Skin of body (tissue), 2 donors: ENCODE results near the gene POLR1H. TPM values are rescaled to one million over a fixed set of nuclear protein-coding genes. Genes with fewer than 3 reads are reported as not detected.
"Not testable (repeated sequence)": the region's sequence is repeated elsewhere in the genome, so short reads cannot be mapped to it uniquely, and the experiment has no call there.

Experiments
- DNase-seq: peaks from one replicate; lab custom pipeline; 2025; lab: John Stamatoyannopoulos, UW
- total RNA-seq: library from RNA; depleted of rRNA; stranded (reverse); fragments of >200 nt; gene quantifications from one replicate; pipeline ENCODE4 v1.2.3, GENCODE V29; 2014

POLR1H gene, protein sequence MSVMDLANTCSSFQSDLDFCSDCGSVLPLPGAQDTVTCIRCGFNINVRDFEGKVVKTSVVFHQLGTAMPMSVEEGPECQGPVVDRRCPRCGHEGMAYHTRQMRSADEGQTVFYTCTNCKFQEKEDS
- total RNA-seq, result 22.1 TPM

- peak; percentile 95 for DNase-seq
Observed at GRCh38 chr6:30061092-30061857, at the start of gene POLR1H. POLR1H (plus strand) TSS chr6:30061265; CDS start chr6:30061525, 260 bp downstream.

DNA sequence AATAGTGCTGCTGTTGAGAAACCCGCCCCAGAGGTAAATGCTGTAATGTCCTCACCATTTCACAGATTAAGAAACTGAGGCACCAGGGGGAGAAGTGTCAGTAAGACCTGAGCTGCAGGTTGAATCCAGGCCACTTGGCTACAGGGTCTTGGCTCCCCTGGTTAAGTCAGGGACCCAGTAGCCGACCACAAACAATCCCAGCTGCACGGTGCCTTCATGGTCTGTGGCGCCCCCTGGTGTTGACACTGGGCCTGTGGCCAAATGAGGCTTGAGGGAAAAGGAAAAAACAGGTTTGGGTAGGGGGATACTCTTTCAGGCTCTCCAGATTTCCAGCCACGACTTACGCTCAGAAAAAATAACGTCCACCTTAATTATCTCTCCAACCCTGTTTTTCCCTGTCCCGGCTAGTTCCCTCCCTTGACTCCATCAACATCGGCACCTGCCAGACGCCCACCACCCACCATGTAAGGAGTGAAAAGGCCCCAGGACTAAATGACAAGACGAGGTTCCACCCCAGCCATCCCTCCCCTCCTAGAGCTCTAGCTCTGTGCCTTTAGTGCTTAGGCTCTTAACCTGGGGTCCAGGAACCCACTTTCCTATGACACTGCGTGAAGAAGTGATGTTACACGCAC is 47.7 kb upstream of the POLR1H start:
- no peak for DNase-seq

DNA sequence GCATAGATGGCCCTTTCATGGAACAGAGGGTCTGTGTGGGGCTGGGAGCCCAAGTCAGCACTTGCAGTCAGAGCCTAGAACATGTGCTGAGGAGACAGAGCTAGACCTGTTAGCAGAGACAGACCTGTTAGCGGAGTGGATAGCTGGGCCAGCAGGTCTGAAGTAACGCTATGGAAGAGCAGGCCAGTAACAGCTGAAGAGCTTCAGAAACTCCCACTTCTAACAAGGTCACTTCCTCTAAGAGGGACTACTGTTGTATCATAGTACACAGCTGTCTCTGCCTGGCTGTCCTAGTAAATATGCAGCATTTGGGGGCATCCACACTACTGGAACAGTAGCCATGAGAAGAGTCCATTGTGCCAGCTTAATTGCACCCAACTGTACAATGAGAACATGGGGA is 41.2 kb upstream of the POLR1H start:
- DNase-seq, result no peak

- no peak for DNase-seq
Observed at GRCh38 chr6:30020626-30021025, 40.4 kb upstream of the POLR1H start.

DNA sequence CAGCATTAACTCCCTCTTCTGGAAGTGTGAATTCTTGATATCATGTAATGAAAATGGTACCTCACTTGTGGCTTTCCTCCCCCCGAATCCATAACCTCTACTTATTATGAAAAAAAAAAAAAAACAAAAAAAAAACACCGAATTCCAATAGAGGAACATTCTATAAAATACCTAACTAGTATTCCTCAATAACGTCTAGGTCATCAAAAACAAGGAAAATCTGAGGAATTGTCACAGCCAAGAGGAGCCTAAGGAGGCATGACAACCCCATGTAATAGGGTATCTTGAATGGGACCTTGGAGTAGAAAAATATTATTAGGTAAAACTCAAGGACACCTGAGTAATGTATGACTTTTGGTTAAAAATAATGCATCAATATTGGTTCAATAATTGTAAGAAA is 38.9 kb upstream of the POLR1H start:
- DNase-seq, result no peak

- not testable (repeated sequence) for DNase-seq
Observed at GRCh38 chr6:30022712-30023111, 38.4 kb upstream of the POLR1H start.

- DNase-seq, result no peak
Observed at GRCh38 chr6:30025186-30025585, 35.9 kb upstream of the POLR1H start.

- no peak for DNase-seq
Observed at GRCh38 chr6:30029588-30029987, 31.5 kb upstream of the POLR1H start.

GRCh38 chr6:30031381-30031780 is 29.7 kb upstream of the POLR1H start:
- DNase-seq, result no peak

DNA sequence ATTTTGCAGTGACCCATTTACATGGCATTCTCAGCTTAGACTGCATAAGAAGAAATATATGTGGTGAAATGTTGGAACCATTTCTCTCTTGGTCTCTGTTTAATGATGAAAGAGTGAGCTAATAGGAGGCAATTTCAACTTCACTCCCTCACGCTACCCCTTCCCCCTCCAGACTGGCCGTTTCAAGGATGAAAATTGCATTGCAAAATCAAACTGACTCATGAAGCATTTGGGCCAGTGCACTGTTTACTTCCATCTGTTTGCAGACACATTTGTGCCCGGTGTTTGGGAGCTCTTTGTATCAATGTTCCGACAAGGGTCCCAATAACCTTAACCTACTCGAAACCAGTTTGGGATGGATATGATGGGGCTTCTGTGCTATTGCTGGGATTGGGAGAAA is 27.6 kb upstream of the POLR1H start:
- DNase-seq, result not testable (repeated sequence)

GRCh38 chr6:30035784-30036183 is 25.3 kb upstream of the POLR1H start:
- no peak for DNase-seq

GRCh38 chr6:30037182-30037788 is 23.8 kb upstream of the POLR1H start:
- no peak for DNase-seq

- no peak for DNase-seq
Observed at GRCh38 chr6:30041221-30041620, 19.8 kb upstream of the POLR1H start.

- DNase-seq, result no peak
Observed at GRCh38 chr6:30041821-30042220, 19.2 kb upstream of the POLR1H start.

DNA sequence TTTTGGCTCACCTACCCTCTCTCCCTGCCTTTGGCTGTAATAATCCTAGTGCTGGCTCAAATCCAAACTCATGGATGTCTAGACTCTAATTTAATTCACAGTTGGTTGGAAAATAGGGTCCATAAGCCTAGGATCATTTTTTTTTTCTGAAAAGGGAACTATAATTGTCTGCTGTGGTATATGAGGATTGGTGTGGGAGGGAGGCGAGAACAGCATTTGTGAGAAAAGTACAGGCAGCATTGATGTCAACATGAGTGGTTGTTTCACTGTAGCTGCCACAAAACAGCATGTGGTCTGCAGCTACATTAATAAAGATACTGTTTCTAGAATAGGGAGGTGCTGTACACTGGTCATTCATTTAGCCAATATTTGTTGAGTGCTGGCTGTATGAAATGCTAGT is 18.6 kb upstream of the POLR1H start:
- DNase-seq, result no peak

- DNase-seq, result no peak
Observed at GRCh38 chr6:30042914-30043313, 18.2 kb upstream of the POLR1H start.

DNA sequence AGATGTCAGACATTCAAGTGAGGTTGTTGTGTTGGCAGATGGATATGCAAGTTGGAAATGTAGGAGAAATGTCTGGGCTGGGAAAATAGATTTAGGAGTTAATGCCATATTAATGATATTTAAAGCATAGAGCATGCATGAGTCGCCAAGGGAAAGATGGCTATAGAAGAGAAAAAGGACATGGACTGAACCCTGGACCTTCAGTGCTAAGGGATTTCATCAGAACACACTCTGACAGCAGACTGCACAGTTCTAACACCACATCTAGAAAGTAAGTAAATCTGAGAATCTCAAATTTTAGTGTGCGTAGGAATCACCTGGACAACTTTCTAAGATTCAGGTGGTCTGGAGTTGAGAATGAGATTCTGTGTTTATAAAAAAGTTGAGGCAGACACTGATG is 17.3 kb upstream of the POLR1H start:
- no peak for DNase-seq

DNA sequence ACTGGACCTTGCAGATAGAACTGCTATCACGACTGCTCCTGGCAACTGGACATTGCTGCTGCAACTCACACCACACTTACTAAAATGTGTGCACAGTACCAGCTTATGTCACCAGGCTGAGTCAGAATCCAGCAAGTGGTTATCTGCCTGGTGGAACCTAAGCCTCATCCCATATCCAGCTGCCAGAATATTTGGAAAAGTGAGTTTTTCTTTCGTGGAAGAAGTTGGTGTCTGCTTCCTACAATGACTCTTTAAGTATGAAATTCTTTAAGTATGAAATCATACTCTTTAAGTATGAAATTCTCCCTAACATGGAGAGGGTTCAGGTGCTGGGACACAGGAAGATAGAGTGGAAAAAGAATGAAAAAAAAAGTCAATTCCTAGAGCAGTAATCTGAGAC is 16.4 kb upstream of the POLR1H start:
- DNase-seq, result no peak

DNA sequence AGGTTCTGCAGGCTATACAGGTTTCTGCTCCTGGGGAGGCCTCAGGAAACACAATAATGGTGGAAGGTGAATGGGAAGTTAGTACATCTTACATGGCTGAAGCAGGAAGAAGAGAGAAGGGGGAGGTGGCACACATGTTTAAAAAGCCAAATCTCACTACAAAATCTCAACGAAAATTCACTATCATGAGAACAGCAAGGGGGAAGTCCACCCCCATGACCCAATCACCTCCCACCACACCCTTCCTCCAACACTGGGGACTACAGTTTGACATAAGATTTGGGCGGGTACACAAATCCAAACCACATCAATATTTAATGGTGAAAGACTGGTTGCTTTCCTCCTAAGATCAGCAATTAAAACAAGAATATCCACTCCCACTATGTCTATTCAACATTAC is 13.8 kb upstream of the POLR1H start:
- DNase-seq, result no peak

DNA sequence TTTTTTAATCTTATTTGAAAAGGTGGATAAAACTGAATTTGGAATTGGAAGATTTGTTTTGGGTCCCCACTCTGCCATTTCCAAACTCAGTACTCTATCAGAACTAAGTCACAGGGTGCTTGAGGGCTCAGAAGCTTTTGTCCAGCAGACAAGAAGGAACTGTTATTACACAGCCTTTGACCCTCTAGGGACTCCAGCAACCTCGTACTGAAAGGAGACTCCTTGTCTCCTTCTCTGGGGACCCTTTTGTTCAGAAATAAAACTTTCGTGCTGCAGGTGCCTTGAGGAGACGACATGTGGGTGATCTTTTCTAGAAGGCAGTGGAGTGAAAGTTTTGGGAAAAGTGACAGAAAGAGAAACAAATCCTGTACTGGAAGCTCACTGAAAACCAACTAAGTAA is 7.4 kb upstream of the POLR1H start:
- no peak for DNase-seq

DNA sequence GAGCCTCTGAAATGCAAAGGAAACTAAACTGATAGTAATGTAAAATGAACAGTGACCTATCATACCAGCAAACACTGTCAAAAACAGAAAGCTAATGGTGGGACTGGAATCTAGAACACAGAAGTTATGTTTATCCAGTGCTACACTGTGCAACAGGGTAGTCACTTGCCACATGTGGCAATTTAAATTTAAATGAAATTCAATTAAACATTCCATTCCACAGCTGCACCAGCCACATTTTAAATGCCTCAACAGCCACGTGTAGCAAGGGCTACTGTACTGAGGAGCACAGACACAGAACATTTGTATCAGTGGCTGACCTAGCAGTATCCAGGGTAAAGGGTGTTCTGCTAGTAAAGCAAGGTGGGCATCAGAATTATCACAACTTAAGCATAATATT is 5.6 kb upstream of the POLR1H start:
- no peak for DNase-seq

- peak; percentile 43 for DNase-seq
Observed at GRCh38 chr6:30060606-30061091, 416 bp upstream of the POLR1H start.
